Measurements from ENCODE around the gene OXSR1.

The OXSR1 gene

DNA sequence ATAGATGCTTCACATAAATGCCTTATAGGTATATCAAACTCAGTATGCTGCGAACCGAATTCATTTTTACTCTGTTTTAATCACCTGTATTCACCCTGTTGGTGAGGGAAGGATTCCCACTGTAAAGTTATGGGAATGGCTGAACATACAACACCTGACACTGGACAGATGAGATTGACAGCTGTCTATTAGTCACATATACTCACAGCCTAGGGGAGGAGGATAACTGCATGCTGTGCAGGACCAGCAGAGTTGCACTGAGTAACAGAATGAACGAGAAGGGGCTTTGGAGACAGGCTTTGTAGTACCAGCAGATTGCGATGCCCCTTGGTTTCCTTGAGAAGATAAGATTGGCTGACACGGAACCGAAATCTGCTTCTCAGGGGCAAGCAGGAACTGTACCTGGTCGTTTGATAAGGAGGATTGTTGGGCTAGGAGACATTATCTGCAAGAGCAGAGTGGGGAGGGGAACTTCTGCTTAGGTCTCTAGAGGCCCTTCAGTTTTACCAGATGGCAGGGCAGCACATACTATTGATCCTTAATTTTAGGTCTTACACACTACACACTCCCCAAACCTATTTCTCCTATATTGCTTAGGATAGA lies 56.8 kb downstream of the OXSR1 start:
- Histone ChIP-seq H3K4me3 (ENCODE audit: insufficient read length, low read depth) (no peak overlapping the region), H3K9me3 (ENCODE audit: insufficient read depth, low read length) (no peaks in the 10 kb centered on the region), H3K4me1 (ENCODE audit: insufficient read depth, insufficient read length) (no peaks in the 10 kb centered on the region), H3K9ac (ENCODE audit: insufficient read length, low read depth) (no peak overlapping the region), H3K36me3 (ENCODE audit: insufficient read depth, insufficient read length, low read length) (peaks cover 49% of the 10 kb centered on the region), H3K27me3 (ENCODE audit: insufficient read depth, insufficient read length) (no peaks in the 10 kb centered on the region)
- no peak for DNase-seq (ENCODE audit: low read depth, low spot score)
- TF ChIP-seq ZNF274 (IDR thresholded peaks at IDR 0.05; ENCODE audit: low read depth, low read length), result no peak

DNA sequence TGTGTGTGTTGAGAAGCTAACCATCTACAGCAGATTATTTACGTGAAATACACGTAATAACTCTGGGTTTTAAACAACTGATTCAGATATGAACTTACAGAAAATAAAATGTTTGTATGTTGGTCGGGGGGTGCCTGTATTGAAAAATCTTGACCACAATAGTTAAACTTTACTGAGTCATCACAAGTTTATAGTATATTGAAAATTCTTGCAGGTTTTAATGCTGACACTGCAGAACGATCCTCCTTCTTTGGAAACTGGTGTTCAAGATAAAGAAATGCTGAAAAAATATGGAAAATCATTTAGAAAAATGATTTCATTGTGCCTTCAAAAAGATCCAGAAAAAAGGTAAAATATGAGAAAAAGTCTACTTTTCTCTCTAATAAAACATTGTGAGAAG lies 59.0 kb downstream of the OXSR1 start:
- Histone ChIP-seq H3K9me3 (ENCODE audit: insufficient read depth, low read length) (no peaks in the 10 kb centered on the region), H3K36me3 (ENCODE audit: insufficient read depth, insufficient read length, low read length) (peaks cover 55% of the 10 kb centered on the region), H3K4me1 (ENCODE audit: insufficient read depth, insufficient read length) (no peaks in the 10 kb centered on the region), H3K9ac (ENCODE audit: insufficient read length, low read depth) (no peak overlapping the region), H3K27me3 (ENCODE audit: insufficient read depth, insufficient read length) (no peaks in the 10 kb centered on the region), H3K4me3 (ENCODE audit: insufficient read length, low read depth) (no peak overlapping the region)
- DNase-seq (ENCODE audit: low read depth, low spot score), result no peak
- TF ChIP-seq ZNF274 (IDR thresholded peaks at IDR 0.05; ENCODE audit: low read depth, low read length), result no peak
- no peak for TF ChIP-seq YY1 (IDR thresholded peaks at IDR 0.05; ENCODE audit: insufficient read depth, insufficient read length)
- TF ChIP-seq SUZ12 (IDR thresholded peaks at IDR 0.05; ENCODE audit: extremely low read depth, insufficient read depth, insufficient read length), result no peak

DNA sequence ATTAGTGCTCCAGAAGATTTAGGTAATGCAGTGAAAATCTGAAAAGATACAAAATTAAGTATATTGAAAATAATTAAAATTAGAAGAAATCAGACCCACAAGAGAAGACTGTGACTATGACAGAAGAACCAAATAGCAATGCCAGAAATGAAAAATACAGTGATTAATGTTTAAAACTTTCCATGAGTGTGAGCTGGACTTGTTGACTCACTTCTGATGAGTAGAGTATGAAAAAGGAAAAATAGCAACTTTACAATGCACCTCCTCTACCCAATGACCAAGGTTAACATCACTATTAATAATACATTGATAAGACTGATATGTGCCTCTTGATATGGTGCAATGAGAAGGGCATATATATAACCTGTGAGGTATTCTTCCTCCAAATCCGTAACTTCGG lies 60.9 kb downstream of the OXSR1 start:
- TF ChIP-seq ZNF274 (IDR thresholded peaks at IDR 0.05; ENCODE audit: low read depth, low read length) (no peak), YY1 (IDR thresholded peaks at IDR 0.05; ENCODE audit: insufficient read depth, insufficient read length) (no peak), SUZ12 (IDR thresholded peaks at IDR 0.05; ENCODE audit: extremely low read depth, insufficient read depth, insufficient read length) (no peak)

DNA sequence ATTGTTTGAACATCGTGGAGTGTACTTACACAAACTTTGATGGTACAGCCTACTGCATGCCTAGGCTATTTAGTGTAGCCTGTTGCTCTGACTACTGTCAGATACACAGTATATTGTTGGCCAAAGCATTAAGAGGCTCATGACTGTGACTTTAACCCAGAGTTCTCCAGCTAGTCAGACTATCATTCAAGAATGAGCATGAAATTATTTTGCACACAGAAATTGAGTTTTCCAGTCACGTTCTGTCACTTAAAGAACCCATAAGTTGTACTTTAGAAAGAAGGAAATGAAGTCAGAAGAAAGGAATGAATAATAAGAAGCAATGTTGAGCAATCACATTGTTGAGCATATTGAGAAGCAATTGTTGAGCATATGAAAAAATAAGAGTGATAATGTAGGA lies 62.7 kb downstream of the OXSR1 start:
- no peak for DNase-seq (ENCODE audit: low read depth, low spot score)
- Histone ChIP-seq H3K27me3 (ENCODE audit: insufficient read depth, insufficient read length) (no peaks in the 10 kb centered on the region), H3K9me3 (ENCODE audit: insufficient read depth, low read length) (no peaks in the 10 kb centered on the region), H3K4me1 (ENCODE audit: insufficient read depth, insufficient read length) (no peaks in the 10 kb centered on the region), H3K36me3 (ENCODE audit: insufficient read depth, insufficient read length, low read length) (peaks cover 50% of the 10 kb centered on the region), H3K9ac (ENCODE audit: insufficient read length, low read depth) (no peak overlapping the region), H3K4me3 (ENCODE audit: insufficient read length, low read depth) (no peak overlapping the region)
- no peak for TF ChIP-seq YY1 (IDR thresholded peaks at IDR 0.05; ENCODE audit: insufficient read depth, insufficient read length)
- TF ChIP-seq ZNF274 (IDR thresholded peaks at IDR 0.05; ENCODE audit: low read depth, low read length), result no peak
- TF ChIP-seq SUZ12 (IDR thresholded peaks at IDR 0.05; ENCODE audit: extremely low read depth, insufficient read depth, insufficient read length), result no peak

More for the DNA sequence above, 60.9 kb downstream of the OXSR1 start:
- Histone ChIP-seq H3K36me3 (ENCODE audit: insufficient read depth, insufficient read length, low read length) (peaks cover 66% of the 10 kb centered on the region), H3K9ac (ENCODE audit: insufficient read length, low read depth) (no peak overlapping the region), H3K4me1 (ENCODE audit: insufficient read depth, insufficient read length) (no peaks in the 10 kb centered on the region), H3K27me3 (ENCODE audit: insufficient read depth, insufficient read length) (no peaks in the 10 kb centered on the region), H3K4me3 (ENCODE audit: insufficient read length, low read depth) (no peak overlapping the region), H3K9me3 (ENCODE audit: insufficient read depth, low read length) (no peaks in the 10 kb centered on the region)
- no peak for DNase-seq (ENCODE audit: low read depth, low spot score)

DNA sequence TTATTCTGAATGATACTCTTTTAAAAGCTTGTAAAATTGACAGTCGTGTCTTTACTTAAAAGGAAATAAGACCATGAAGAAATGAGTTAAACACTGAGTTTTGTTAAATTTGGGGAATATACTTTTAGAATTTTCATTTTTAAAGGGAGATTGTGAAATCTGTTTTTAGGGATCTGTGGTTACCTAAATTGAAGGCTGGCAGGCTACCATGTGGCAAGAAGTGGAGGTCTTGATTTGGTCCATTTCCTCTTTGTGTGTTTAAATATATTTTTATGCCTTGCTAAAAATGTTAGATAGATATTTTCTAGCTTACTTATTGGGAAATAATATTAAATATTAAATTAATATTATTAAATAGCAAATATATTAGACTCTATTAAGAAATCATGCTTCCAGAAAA lies 63.7 kb downstream of the OXSR1 start:
- TF ChIP-seq YY1 (IDR thresholded peaks at IDR 0.05; ENCODE audit: insufficient read depth, insufficient read length), result no peak
- no peak for TF ChIP-seq SUZ12 (IDR thresholded peaks at IDR 0.05; ENCODE audit: extremely low read depth, insufficient read depth, insufficient read length)
- TF ChIP-seq ZNF274 (IDR thresholded peaks at IDR 0.05; ENCODE audit: low read depth, low read length), result no peak
- Histone ChIP-seq H3K27me3 (ENCODE audit: insufficient read depth, insufficient read length) (no peaks in the 10 kb centered on the region), H3K4me1 (ENCODE audit: insufficient read depth, insufficient read length) (no peaks in the 10 kb centered on the region), H3K9me3 (ENCODE audit: insufficient read depth, low read length) (no peaks in the 10 kb centered on the region), H3K9ac (ENCODE audit: insufficient read length, low read depth) (no peak overlapping the region), H3K36me3 (ENCODE audit: insufficient read depth, insufficient read length, low read length) (peaks cover 43% of the 10 kb centered on the region), H3K4me3 (ENCODE audit: insufficient read length, low read depth) (no peak overlapping the region)
- DNase-seq (ENCODE audit: low read depth, low spot score), result no peak

DNA sequence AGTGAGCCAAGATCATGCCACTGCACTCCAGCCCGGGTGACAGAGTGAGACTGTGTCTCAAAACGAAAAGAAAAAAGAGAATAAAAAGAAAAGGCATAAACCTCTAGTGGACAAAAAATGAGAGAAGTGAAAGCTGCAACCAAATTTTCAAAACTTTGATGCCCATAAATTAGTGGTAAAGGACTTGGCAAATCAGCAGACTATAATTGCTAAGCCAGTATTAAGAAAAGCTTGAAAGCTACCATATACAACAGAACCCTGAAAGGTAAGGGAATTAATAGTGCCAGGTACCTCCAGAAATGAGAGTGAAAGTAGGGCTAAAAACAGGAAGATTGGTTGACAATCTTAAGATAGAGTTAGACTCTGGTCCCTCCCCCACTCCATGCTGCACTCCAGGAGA lies 67.4 kb downstream of the OXSR1 start:
- H3K9me3 ChIP-seq (ENCODE audit: insufficient read depth, low read length), result 0 out of 2 replicates have a peak, but pooled peaks cover 6% of the 10 kb centered on the region
- H3K4me3 ChIP-seq (ENCODE audit: insufficient read length, low read depth), result no peak overlapping the region
- no peaks in the 10 kb centered on the region for H3K4me1 ChIP-seq (ENCODE audit: insufficient read depth, insufficient read length)
- TF ChIP-seq SUZ12 (IDR thresholded peaks at IDR 0.05; ENCODE audit: extremely low read depth, insufficient read depth, insufficient read length), result no peak
- no peak for TF ChIP-seq YY1 (IDR thresholded peaks at IDR 0.05; ENCODE audit: insufficient read depth, insufficient read length)
- no peak for TF ChIP-seq ZNF274 (IDR thresholded peaks at IDR 0.05; ENCODE audit: low read depth, low read length)
- no peak overlapping the region for H3K9ac ChIP-seq (ENCODE audit: insufficient read length, low read depth)
- no peaks in the 10 kb centered on the region for H3K27me3 ChIP-seq (ENCODE audit: insufficient read depth, insufficient read length)
- peaks cover 39% of the 10 kb centered on the region for H3K36me3 ChIP-seq (ENCODE audit: insufficient read depth, insufficient read length, low read length)
- DNase-seq (ENCODE audit: low read depth, low spot score), result no peak

DNA sequence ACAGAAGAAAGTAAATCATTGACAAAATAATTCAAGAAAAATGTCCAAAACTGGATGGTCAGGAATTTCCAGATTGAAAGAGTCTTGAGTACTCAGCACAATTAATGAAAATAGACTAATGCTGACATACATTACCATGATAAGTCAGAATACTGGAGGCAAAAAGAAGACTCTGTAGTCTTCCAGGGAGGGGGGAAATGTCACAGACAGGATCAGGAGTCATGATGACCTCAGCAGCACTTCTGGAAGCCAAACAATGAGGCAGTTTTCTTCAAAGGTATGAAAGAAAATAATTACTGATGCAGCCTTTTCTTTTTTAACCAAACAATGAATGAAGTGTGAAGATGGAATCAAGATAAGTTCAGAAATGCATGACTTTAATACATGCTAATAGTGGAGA lies 70.1 kb downstream of the OXSR1 start:
- DNase-seq (ENCODE audit: low read depth, low spot score), result no peak
- H3K4me3 ChIP-seq (ENCODE audit: insufficient read length, low read depth), result no peak overlapping the region
- H3K9me3 ChIP-seq (ENCODE audit: insufficient read depth, low read length), result peaks cover 11% of the 10 kb centered on the region; the same call in 1 of the 2 replicates
- H3K27me3 ChIP-seq (ENCODE audit: insufficient read depth, insufficient read length), result no peaks in the 10 kb centered on the region
- H3K9ac ChIP-seq (ENCODE audit: insufficient read length, low read depth), result no peak overlapping the region
- peaks cover 39% of the 10 kb centered on the region for H3K36me3 ChIP-seq (ENCODE audit: insufficient read depth, insufficient read length, low read length)
- H3K4me1 ChIP-seq (ENCODE audit: insufficient read depth, insufficient read length), result no peaks in the 10 kb centered on the region
- no peak for TF ChIP-seq ZNF274 (IDR thresholded peaks at IDR 0.05; ENCODE audit: low read depth, low read length)
- TF ChIP-seq SUZ12 (IDR thresholded peaks at IDR 0.05; ENCODE audit: extremely low read depth, insufficient read depth, insufficient read length), result no peak
- no peak for TF ChIP-seq YY1 (IDR thresholded peaks at IDR 0.05; ENCODE audit: insufficient read depth, insufficient read length)

Measured in NT2/D1 (cell line).